GM23248 (cell line): ENCODE data around the gene CLDN2.

Experiments
- EZH2 ChIP-seq: fragments of 200-600 bp; sonication (generic); IDR thresholded peaks from 2 replicates; pipeline ENCODE4 v1.6.1; 2018; ENCODE audit warnings: antibody characterized with exemption, mild to moderate bottlenecking; ENCODE audit not compliant: insufficient read depth, poor library complexity, severe bottlenecking
- EZH2phosphoT487 ChIP-seq: fragments of 200-600 bp; sonication (generic); IDR thresholded peaks from 2 replicates; pipeline ENCODE4 v1.6.1; 2018; ENCODE audit warnings: antibody characterized with exemption, moderate library complexity, mild to moderate bottlenecking, low read depth; ENCODE audit not compliant: insufficient read depth

GRCh38 chrX:106939566-106939965, 19.4 kb downstream of the CLDN2 start:
- TF ChIP-seq EZH2 (no peak), EZH2phosphoT487 (no peak)
